Hepatocyte (in vitro differentiated cells): ENCODE measurements around the gene NRG2.

Experiments
- EZH2phosphoT487 ChIP-seq: fragments of 200-600 bp; sonication (generic); IDR thresholded peaks from one replicate; pipeline ENCODE4 v1.6.1; 2018; ENCODE audit warnings: antibody characterized with exemption, mild to moderate bottlenecking, low read depth, moderate library complexity; ENCODE audit not compliant: unreplicated experiment, severe bottlenecking
- TF ChIP-seq, protein P1 (sequence below): fragments of 200-600 bp; sonication (generic); IDR thresholded peaks from 2 replicates; pipeline ENCODE4 v1.5.1; 2016; ENCODE audit warnings: antibody characterized with exemption, mild to moderate bottlenecking; ENCODE audit not compliant: poor library complexity

DNA sequence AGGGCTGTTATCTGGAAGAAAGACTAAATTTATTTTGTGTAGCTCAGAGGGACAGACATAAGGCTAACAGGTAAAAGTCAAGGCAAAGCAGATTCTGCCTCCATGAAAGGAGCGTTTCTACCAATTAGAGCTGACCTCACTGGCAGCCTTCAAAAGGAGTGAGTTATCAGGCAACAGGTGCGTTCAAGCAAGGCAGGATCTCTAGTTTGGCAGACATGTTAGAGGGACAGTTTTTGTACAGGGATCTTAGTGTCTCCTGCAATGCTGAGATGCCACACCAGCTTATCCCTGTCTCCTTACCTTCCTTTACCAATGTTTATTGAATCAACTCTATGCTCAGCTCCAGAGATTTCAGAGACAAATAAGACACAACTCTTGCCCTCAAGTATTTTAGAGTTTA is 73.8 kb downstream of the NRG2 start:
- TF ChIP-seq EZH2phosphoT487 = no peak
- TF ChIP-seq, protein P1, sequence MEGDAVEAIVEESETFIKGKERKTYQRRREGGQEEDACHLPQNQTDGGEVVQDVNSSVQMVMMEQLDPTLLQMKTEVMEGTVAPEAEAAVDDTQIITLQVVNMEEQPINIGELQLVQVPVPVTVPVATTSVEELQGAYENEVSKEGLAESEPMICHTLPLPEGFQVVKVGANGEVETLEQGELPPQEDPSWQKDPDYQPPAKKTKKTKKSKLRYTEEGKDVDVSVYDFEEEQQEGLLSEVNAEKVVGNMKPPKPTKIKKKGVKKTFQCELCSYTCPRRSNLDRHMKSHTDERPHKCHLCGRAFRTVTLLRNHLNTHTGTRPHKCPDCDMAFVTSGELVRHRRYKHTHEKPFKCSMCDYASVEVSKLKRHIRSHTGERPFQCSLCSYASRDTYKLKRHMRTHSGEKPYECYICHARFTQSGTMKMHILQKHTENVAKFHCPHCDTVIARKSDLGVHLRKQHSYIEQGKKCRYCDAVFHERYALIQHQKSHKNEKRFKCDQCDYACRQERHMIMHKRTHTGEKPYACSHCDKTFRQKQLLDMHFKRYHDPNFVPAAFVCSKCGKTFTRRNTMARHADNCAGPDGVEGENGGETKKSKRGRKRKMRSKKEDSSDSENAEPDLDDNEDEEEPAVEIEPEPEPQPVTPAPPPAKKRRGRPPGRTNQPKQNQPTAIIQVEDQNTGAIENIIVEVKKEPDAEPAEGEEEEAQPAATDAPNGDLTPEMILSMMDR = no peak
